Hepatocyte (in vitro differentiated cells): Measurements from ENCODE around the gene DENND1A.

Source experiments
- EZH2 ChIP-seq: fragments of 200-600 bp; sonication (generic); IDR thresholded peaks from 2 replicates; pipeline ENCODE4 v1.6.1; 2016; ENCODE audit warnings: antibody characterized with exemption, mild to moderate bottlenecking, borderline replicate concordance
- EZH2phosphoT487 ChIP-seq: fragments of 200-600 bp; sonication (generic); IDR thresholded peaks from one replicate; pipeline ENCODE4 v1.6.1; 2018; ENCODE audit warnings: antibody characterized with exemption, mild to moderate bottlenecking, low read depth, moderate library complexity; ENCODE audit not compliant: unreplicated experiment, severe bottlenecking
- TF ChIP-seq, protein P1 (sequence below): fragments of 200-600 bp; sonication (generic); IDR thresholded peaks from 2 replicates; pipeline ENCODE4 v1.5.1; 2016; ENCODE audit warnings: antibody characterized with exemption, mild to moderate bottlenecking; ENCODE audit not compliant: poor library complexity

DNA sequence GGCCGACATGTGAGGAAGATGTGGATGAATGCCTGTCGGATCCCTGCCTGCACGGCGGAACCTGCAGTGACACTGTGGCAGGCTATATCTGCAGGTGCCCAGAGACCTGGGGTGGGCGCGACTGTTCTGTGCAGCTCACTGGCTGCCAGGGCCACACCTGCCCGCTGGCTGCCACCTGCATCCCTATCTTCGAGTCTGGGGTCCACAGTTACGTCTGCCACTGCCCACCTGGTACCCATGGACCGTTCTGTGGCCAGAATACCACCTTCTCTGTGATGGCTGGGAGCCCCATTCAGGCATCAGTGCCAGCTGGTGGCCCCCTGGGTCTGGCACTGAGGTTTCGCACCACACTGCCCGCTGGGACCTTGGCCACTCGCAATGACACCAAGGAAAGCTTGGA, 559.8 kb downstream of the DENND1A start:
- TF ChIP-seq, protein P1, sequence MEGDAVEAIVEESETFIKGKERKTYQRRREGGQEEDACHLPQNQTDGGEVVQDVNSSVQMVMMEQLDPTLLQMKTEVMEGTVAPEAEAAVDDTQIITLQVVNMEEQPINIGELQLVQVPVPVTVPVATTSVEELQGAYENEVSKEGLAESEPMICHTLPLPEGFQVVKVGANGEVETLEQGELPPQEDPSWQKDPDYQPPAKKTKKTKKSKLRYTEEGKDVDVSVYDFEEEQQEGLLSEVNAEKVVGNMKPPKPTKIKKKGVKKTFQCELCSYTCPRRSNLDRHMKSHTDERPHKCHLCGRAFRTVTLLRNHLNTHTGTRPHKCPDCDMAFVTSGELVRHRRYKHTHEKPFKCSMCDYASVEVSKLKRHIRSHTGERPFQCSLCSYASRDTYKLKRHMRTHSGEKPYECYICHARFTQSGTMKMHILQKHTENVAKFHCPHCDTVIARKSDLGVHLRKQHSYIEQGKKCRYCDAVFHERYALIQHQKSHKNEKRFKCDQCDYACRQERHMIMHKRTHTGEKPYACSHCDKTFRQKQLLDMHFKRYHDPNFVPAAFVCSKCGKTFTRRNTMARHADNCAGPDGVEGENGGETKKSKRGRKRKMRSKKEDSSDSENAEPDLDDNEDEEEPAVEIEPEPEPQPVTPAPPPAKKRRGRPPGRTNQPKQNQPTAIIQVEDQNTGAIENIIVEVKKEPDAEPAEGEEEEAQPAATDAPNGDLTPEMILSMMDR = no peak
- no peak for TF ChIP-seq EZH2
- no peak for TF ChIP-seq EZH2phosphoT487
